ENCODE data around the gene TUBA3E.
"Not testable (repeated sequence)": the region's sequence is repeated elsewhere in the genome, so short reads cannot be mapped to it uniquely, and the experiment has no call there.

- TF ChIP-seq CTCF, POLR2A (IDR thresholded peaks at IDR 0.05): not testable (repeated sequence)
These were observed 55.6 kb downstream of the TUBA3E start for GRCh38 chr2:130142396-130143265.

Data from lower leg skin (tissue), 3 donors.